ENCODE results near the gene PDIA5. TPM values are rescaled to one million over a fixed set of nuclear protein-coding genes. Genes with fewer than 3 reads are reported as not detected.
"Not testable (repeated sequence)": the region's sequence is repeated elsewhere in the genome, so short reads cannot be mapped to it uniquely, and the experiment has no call there.

Gene PDIA5
- total and polyA plus RNA-seq, 11 donors: 3.3 to 16.3 (median 6.4) TPM

GRCh38 chr3:123110976-123111615 is 44.3 kb downstream of the PDIA5 start:
- intact Hi-C loops (cut with DNase I): no loop called here
- no peaks in the 10 kb centered on the region for H3K27me3 ChIP-seq
- no peak overlapping the region for H3K4me3 ChIP-seq
- TF ChIP-seq POLR2A (IDR thresholded peaks at IDR 0.05): no peak
- TF ChIP-seq CTCF (IDR thresholded peaks at IDR 0.05): no peak
- H3K9me3 ChIP-seq: no peaks in the 10 kb centered on the region
- ATAC-seq (no peak), DNase-seq (no peak)
- H3K27ac ChIP-seq: no peak overlapping the region
- 92 to 95% (median 94%) methylated on average over 11 of the region's 11 CpGs for WGBS, 4 donors
- peaks cover 0 to 16% (median 9%) of the 10 kb centered on the region in 12 donors for H3K4me1 ChIP-seq
- peaks cover 0 to 64% (median 43%) of the 10 kb centered on the region in 9 donors for H3K36me3 ChIP-seq

- Histone ChIP-seq H3K4me1 (peaks cover 0 to 16% (median 9%) of the 10 kb centered on the region in 12 donors), H3K27me3 (no peaks in the 10 kb centered on the region), H3K4me3 (no peak overlapping the region), H3K27ac (no peak overlapping the region), H3K36me3 (peaks cover 0 to 59% (median 40%) of the 10 kb centered on the region in 9 donors), H3K9me3 (no peaks in the 10 kb centered on the region)
- no peak for DNase-seq
- WGBS, 4 donors: 95 to 98% (median 96%) methylated on average over 6 of the region's 6 CpGs
- intact Hi-C loops (cut with DNase I): no loop called here
- ATAC-seq: no peak
- no peak for TF ChIP-seq POLR2A (IDR thresholded peaks at IDR 0.05)
- no peak for TF ChIP-seq CTCF (IDR thresholded peaks at IDR 0.05)
Observed at GRCh38 chr3:123111640-123112039, 44.8 kb downstream of the PDIA5 start.

- H3K27me3 ChIP-seq: no peaks in the 10 kb centered on the region
- H3K36me3 ChIP-seq: peaks cover 0 to 53% (median 36%) of the 10 kb centered on the region in 9 donors
- peaks cover 0 to 16% (median 9%) of the 10 kb centered on the region in 12 donors for H3K4me1 ChIP-seq
- H3K4me3 ChIP-seq: no peak overlapping the region
- intact Hi-C loops (cut with DNase I): no loop called here
- no peak for TF ChIP-seq POLR2A (IDR thresholded peaks at IDR 0.05)
- no peak for TF ChIP-seq CTCF (IDR thresholded peaks at IDR 0.05)
- DNase-seq (no peak), ATAC-seq (no peak)
- 80 to 95% (median 91%) methylated on average over 5 of the region's 5 CpGs for WGBS, 4 donors
- no peaks in the 10 kb centered on the region for H3K9me3 ChIP-seq
- H3K27ac ChIP-seq: no peak overlapping the region
Observed at GRCh38 chr3:123112232-123112631, 45.4 kb downstream of the PDIA5 start.

GRCh38 chr3:123112656-123113055 is 45.8 kb downstream of the PDIA5 start:
- H3K27ac ChIP-seq; H3K9me3 ChIP-seq; DNase-seq; ATAC-seq; H3K4me3 ChIP-seq; intact Hi-C loops (cut with DNase I); H3K27me3 ChIP-seq: not testable (repeated sequence)
- H3K36me3 ChIP-seq: peaks cover 0 to 53% (median 34%) of the 10 kb centered on the region in 9 donors
- H3K4me1 ChIP-seq: peaks cover 0 to 16% (median 9%) of the 10 kb centered on the region in 12 donors
- 90 to 99% (median 98%) methylated on average over 6 to 7 of the region's 7 CpGs for WGBS, 4 donors

All from heart left ventricle (tissue), 16 donors.